Aorta (tissue), 5 donors: Measurements from ENCODE around the gene MANSC4. TPM values are rescaled to one million over a fixed set of nuclear protein-coding genes. Genes with fewer than 3 reads are reported as not detected.

Experiments
- ATAC-seq: fragments of 200-7000 bp; cut with Tn5 transposase; one replicate; pipeline ENCODE4 v1.9.1; 2022; ENCODE audit warnings: moderate library complexity; ENCODE audit not compliant: low FRiP score
- DNase-seq, 2 donors: peaks; one replicate each; pipeline ENCODE4 v3.0.0-alpha.2; 2020
- H3K27ac ChIP-seq, 2 donors: one replicate each; pipeline ENCODE4 v1.5.1; 2013; ENCODE audit warnings: low read length in 2 of 2, mild to moderate bottlenecking in 2 of 2, moderate library complexity in 2 of 2, control low read depth in 1 of 2, inconsistent platforms in 1 of 2, low read depth in 1 of 2
- H3K27me3 ChIP-seq, 2 donors: one replicate each; pipeline ENCODE4 v1.6.1; 2013; ENCODE audit warnings: control low read depth in 1 of 2, low read length in 1 of 2, mild to moderate bottlenecking in 1 of 2, moderate library complexity in 1 of 2; ENCODE audit not compliant: insufficient read depth in 2 of 2, control insufficient read depth in 1 of 2
- H3K36me3 ChIP-seq, 2 donors: one replicate each; pipeline ENCODE4 v1.6.1; 2013; ENCODE audit warnings: control low read depth in 1 of 2, low read length in 1 of 2, mild to moderate bottlenecking in 1 of 2; ENCODE audit not compliant: insufficient read depth in 2 of 2, control insufficient read depth in 1 of 2
- H3K4me1 ChIP-seq, 2 donors: one replicate each; pipeline ENCODE4 v1.6.1; 2013; ENCODE audit warnings: low read length in 2 of 2, control low read depth in 1 of 2, mild to moderate bottlenecking in 1 of 2, moderate library complexity in 1 of 2; ENCODE audit not compliant: insufficient read depth in 2 of 2, control insufficient read depth in 1 of 2
- H3K4me3 ChIP-seq, 2 donors: one replicate each; pipeline ENCODE4 v1.5.1; 2013; ENCODE audit warnings: low read length in 2 of 2, control low read depth in 1 of 2, mild to moderate bottlenecking in 1 of 2
- H3K9me3 ChIP-seq: one replicate; pipeline ENCODE4 v1.6.1; 2013; ENCODE audit warnings: mild to moderate bottlenecking, low read length; ENCODE audit not compliant: control insufficient read depth
- WGBS, 2 donors: extraction: QIAGEN DNeasy Blood & Tissue Kit; methylation state at CpG; one replicate each; pipeline ENCODE4 v1.1.7; 2013; 5-methylcytosine and 5-hydroxymethylcytosine counted together
- intact Hi-C, 2 donors: fragments of 100-400 bp; cut with DNase I; formaldehyde crosslinking; loops; one replicate each; pipeline versions ENCODE4 v1.14.2 to v1.15.0; 2022
- long read RNA-seq, 2 donors: library from polyadenylated mRNA; unstranded; transcript quantifications; one replicate each; pipeline ENCODE4 v2.0.0, GENCODE V29; 2020 to 2021
- polyA plus RNA-seq, 2 donors: library from polyadenylated mRNA; stranded (reverse); fragments of 200-250 nt; gene quantifications; one replicate each; pipeline ENCODE4 v1.2.3, GENCODE V29; 2013
- total RNA-seq, 2 donors: library from RNA; stranded (reverse); fragmentation: NEBNext Ultra II Directional; extraction: Animal tissue kit (Norgen Biotek cat#: 25700); gene quantifications; one replicate each; pipeline ENCODE4 v1.2.1, GENCODE V29; 2021
- donor health status: healthy with polysubstance abuse.
- donor health status: Bipolar disorder and iron deficiency.
- donor health status: DM: no; HTN: no; CAD: no.
- donor health status: DM: no; HTN: no; CAD: no.
- donor health status: DM: yes; HTN: yes; CAD: no.

The MANSC4 gene
- total RNA-seq = not detected
- polyA plus RNA-seq = under 1 TPM in 1 of 2 donors, not detected in 1; 0.49 TPM
- long read RNA-seq, donor 1 = 0 reads
- long read RNA-seq, donor 2 = 0 reads

DNA sequence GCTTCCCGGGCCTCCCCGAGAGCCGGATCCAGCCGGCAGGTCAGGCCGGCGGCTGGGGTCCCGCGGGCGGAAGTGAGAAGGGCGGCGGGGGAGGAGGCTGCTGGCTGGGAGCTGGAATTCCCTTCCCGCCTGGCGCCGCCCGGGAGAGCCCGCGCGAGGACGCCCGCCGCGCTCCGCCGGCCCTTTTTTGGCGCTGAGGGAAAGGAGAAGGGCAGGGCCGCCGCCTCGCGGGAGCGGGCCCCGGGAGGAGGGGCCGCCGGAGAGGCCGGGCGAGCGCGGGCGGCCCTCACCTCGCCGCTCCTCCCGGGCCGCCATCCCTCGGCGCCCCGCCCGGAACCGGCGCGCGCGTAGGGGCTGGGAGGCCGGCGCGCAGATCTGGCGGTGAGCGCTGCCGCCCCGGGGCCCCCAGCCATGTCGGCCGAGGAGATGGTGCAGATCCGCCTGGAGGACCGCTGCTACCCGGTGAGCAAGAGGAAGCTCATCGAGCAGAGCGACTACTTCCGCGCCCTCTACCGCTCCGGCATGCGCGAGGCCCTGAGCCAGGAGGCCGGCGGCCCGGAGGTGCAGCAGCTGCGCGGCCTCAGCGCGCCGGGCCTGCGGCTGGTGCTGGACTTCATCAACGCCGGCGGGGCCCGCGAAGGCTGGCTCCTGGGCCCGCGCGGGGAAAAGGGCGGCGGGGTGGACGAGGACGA lies at the start of gene MANSC4, which contains the start of gene KLHL42:
Gene MANSC4 (minus strand): TSS at position 317 of the 692 bp plus-strand sequence. CDS start 8,960 bp downstream, outside the sequence.
Gene KLHL42 (plus strand): TSS at position 314 of the 692 bp plus-strand sequence. CDS start 98 bp downstream, at position 412.
- Histone ChIP-seq H3K4me3 (peak within 1 kb of the TSS; percentile 36 to 88), H3K4me1 (peaks cover 2% of the 10 kb centered on the region in 2 donors), H3K27ac (peak within 1 kb of the TSS; percentile 98 to 100), H3K36me3 (no peaks in the 10 kb centered on the region), H3K27me3 (no peaks in the 10 kb centered on the region), H3K9me3 (no peaks in the 10 kb centered on the region)
- intact Hi-C loops = loop anchor here in 1 of 2 donors (1.0 to 5.0 kb wide), 2 partner anchors 33 to 37 kb away; no protein-coding TSS in a partner anchor
- peak; percentile 93 for ATAC-seq
- 0 to 1% methylated on average over 56 to 92 of the region's 92 CpGs for WGBS, 2 donors
- peak; percentile 87 to 94 for DNase-seq

DNA sequence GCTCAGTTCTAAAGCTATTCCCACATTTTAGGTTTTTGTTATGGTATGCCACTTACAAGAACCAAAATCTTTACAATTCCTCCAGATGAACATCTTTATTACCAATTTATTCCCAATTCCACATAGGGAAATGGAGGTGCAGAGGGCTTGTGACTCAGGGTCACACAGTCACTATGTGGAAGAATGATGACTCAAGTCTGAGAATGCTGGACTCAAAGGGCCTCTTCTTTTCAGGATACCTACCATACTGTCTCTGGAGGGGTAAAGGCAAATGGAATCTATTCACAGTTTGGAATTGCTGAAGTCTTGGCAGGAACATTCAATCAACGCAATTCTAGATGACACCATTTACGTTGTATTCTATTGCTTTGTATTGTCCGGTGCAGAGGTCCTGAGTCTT lies 48.2 kb upstream of the MANSC4 start:
- Histone ChIP-seq H3K27ac (no peak overlapping the region), H3K9me3 (no peaks in the 10 kb centered on the region), H3K4me3 (no peak overlapping the region), H3K27me3 (no peaks in the 10 kb centered on the region), H3K4me1 (no peaks in the 10 kb centered on the region), H3K36me3 (no peaks in the 10 kb centered on the region)
- no peak for ATAC-seq
- intact Hi-C loops = loop anchor here (10.0 kb wide), 1 partner anchor 117 kb away; no protein-coding TSS in a partner anchor
- WGBS, 2 donors = 95 to 97% methylated on average over 3 of the region's 3 CpGs
- DNase-seq = no peak

DNA sequence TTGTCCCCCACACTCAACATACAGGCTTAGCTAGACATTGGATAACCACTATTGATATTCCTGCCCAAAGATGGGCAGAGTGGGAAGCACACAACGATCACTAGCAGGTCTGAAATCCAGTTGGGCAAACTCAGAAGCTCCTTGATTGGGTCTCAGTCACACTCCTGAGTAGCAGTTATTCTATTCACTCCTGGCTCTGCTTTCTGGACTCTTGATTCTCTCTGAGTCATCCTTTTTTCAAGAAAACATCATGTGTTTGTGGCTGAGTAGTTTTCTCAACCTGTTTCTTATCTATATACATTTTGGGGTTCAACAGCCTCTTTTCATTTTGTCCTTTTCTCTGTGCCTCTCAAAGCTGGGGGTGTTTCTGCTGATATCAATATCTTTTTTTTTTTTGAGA lies 46.0 kb upstream of the MANSC4 start:
- H3K36me3 ChIP-seq = no peaks in the 10 kb centered on the region
- H3K4me3 ChIP-seq = no peak overlapping the region
- H3K9me3 ChIP-seq = no peaks in the 10 kb centered on the region
- intact Hi-C loops = loop anchor here (10.0 kb wide), 1 partner anchor 119 kb away; no protein-coding TSS in a partner anchor
- H3K4me1 ChIP-seq = no peaks in the 10 kb centered on the region
- H3K27ac ChIP-seq = no peak overlapping the region
- ATAC-seq = no peak
- no peak for DNase-seq
- H3K27me3 ChIP-seq = no peaks in the 10 kb centered on the region
- 86 to 92% methylated on average over 1 of the region's 1 CpG for WGBS, 2 donors

DNA sequence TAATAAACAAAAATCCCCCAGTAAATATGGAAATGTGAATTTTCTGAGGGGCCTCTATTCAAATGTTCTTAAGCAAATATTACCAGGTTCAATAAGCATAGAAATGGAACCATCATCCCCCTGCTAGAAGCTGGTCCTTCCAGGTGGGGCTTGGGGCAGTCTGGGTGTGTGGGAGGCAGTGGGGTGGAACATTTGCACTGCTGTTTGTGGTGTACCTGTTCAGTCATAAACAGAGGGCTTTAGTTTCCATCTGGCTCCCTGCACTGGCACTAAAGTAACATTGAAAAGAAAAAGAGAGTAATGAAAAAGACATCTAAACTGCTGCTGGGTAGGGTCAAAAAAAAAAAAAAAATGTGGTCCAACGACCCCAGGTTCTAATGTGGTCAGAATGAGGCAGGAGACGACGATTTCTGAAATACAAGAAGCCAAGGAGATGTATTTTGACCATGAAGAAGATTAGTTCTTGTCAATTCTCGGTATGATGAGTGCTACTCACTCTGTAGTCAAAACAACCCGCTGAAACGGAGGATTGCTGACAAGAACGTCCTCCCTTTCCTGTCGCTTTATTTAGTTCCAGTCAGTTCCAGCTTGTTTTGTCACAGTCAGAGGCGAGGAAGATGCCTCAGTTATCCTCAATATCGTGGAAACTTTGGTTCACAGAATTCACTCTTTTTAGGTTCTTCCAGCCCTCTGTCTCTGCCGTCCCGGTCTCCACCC lies 44.2 kb upstream of the MANSC4 start:
- H3K27ac ChIP-seq = no peak overlapping the region
- H3K9me3 ChIP-seq = no peaks in the 10 kb centered on the region
- intact Hi-C loops = loop anchor here (10.0 kb wide), 1 partner anchor 121 kb away; no protein-coding TSS in a partner anchor
- 72 to 75% methylated on average over 12 of the region's 12 CpGs for WGBS, 2 donors
- H3K4me3 ChIP-seq = no peak overlapping the region
- DNase-seq = no peak
- no peaks in the 10 kb centered on the region for H3K27me3 ChIP-seq
- no peaks in the 10 kb centered on the region for H3K4me1 ChIP-seq
- H3K36me3 ChIP-seq = no peaks in the 10 kb centered on the region
- no peak for ATAC-seq

DNA sequence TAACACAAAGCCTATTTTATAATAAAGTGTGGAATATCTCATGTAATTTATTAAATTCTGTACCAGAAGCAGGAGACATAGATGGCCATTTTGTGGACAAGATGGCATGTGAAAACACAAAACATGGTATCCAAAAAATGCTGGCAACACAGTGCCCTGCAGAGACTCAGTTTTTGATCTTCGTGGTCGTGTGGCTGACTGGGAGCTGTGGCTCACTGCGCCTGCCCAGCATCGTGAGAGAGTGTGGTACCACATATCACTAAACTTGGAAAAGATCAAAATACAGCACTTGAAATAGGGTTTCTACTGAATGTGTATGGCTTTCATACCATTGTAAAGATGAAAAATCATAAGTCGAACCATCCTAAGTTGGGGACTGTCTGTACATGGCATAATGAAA lies 43.0 kb upstream of the MANSC4 start:
- ATAC-seq (no peak), DNase-seq (no peak)
- Histone ChIP-seq H3K4me1 (no peaks in the 10 kb centered on the region), H3K4me3 (no peak overlapping the region), H3K27ac (no peak overlapping the region), H3K36me3 (no peaks in the 10 kb centered on the region), H3K9me3 (no peaks in the 10 kb centered on the region), H3K27me3 (no peaks in the 10 kb centered on the region)
- WGBS, 2 donors = 89 to 93% methylated on average over 5 of the region's 5 CpGs
- intact Hi-C loops = loop anchor here (2.0 to 10.0 kb wide), 2 partner anchors 90 to 122 kb away; no protein-coding TSS in a partner anchor

DNA sequence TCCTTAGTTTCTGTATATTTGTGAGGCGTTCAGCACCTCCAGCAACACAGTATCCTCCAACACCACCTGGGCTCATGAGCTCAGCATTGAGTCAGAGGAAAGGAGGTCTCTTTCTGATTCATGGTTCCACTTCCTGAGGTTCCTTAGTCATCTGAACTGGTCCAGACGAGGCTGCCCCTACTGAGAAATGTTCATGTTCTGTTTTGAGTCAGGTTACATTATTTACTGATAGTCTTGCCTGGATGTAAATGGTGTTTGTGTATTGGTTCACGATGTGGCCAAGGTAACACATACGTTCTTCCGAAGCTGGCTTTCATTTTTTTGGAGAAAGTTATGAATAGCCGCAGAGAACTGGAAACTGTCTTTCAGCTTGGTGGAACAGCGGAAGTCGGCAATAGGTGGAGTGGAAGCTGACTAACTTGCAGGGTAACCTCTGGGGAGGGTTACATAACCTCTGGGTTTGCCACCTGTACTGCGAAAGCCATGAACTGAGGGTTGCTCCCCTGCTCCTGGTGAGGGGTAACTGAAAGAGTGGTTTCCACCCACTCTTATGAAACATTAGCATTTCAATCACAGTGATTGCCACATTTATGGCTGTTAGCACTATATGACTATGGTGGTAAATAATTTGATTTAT lies 42.2 kb upstream of the MANSC4 start:
- intact Hi-C loops = loop anchor here (2.0 to 10.0 kb wide), 2 partner anchors 89 to 123 kb away; no protein-coding TSS in a partner anchor

DNA sequence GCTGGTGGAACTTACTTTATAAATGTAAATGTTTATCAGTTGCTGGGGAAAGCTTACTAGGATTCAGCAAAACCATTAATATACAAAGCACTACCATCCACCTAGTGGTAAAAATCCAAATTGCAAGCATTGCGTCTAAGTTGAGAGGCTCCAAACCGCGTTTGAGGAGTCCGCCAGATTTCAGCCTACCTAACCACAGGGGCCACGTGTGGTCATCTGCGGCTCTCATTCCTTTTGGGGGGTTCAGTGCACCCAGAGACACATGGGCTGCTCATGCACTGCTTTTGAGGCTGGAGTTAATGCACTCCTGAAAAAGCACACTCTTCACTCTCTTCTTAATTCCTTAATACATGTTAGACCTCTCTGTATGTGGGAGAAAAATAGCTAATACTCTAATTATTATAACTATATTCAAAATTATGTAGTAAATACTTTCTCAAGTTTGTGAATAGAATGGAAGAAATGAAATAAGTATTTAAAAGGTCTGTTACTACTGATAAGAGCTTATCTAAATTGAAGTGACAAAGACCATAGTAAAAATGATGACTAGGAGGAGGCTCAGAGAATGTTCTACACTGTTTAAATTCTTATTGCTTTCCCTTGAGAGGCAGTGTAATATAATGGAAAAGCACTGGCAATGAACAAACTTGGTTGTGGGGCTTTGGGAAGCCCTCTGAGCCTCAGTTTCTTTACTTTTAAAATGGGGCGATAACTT lies 41.4 kb upstream of the MANSC4 start:
- DNase-seq = no peak
- WGBS, 2 donors = 14% methylated on average over 7 of the region's 7 CpGs
- Histone ChIP-seq H3K9me3 (no peaks in the 10 kb centered on the region), H3K27me3 (no peaks in the 10 kb centered on the region), H3K4me3 (no peak overlapping the region), H3K27ac (no peak overlapping the region), H3K4me1 (no peaks in the 10 kb centered on the region), H3K36me3 (no peaks in the 10 kb centered on the region)
- peak; percentile 79 for ATAC-seq
- intact Hi-C loops = loop anchor here (2.0 to 10.0 kb wide), 2 partner anchors 89 to 123 kb away; no protein-coding TSS in a partner anchor

More for the DNA sequence above, 42.2 kb upstream of the MANSC4 start:
- Histone ChIP-seq H3K4me1 (no peaks in the 10 kb centered on the region), H3K27ac (no peak overlapping the region), H3K36me3 (no peaks in the 10 kb centered on the region), H3K27me3 (no peaks in the 10 kb centered on the region), H3K4me3 (no peak overlapping the region), H3K9me3 (no peaks in the 10 kb centered on the region)
- DNase-seq = no peak
- 83 to 85% methylated on average over 9 of the region's 9 CpGs for WGBS, 2 donors
- ATAC-seq = no peak

DNA sequence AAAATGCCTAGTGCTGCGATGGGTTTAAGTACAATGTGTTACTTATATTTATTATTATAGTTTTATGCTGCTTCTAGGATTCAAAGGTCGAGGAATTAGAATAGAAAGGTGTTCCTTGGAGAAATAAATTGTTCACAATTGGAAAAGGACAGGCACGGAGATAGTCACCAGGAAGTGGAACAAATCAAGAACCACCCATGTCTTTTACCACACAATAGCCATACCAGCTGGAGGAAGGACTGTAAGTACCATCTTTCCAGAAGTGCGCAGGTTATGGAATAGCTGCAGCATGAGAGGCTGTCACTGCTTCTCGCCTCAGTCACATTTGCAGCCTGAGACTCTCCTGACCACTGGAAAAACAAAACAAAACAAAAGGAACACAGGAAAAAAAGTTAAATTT lies 40.5 kb upstream of the MANSC4 start:
- H3K9me3 ChIP-seq = no peaks in the 10 kb centered on the region
- no peak overlapping the region for H3K27ac ChIP-seq
- ATAC-seq = no peak
- intact Hi-C loops = loop anchor here (2.0 to 10.0 kb wide), 2 partner anchors 88 to 124 kb away; no protein-coding TSS in a partner anchor
- no peak overlapping the region for H3K4me3 ChIP-seq
- no peaks in the 10 kb centered on the region for H3K27me3 ChIP-seq
- H3K36me3 ChIP-seq = no peaks in the 10 kb centered on the region
- H3K4me1 ChIP-seq = no peaks in the 10 kb centered on the region
- WGBS, 2 donors = 71% methylated on average over 5 of the region's 5 CpGs
- DNase-seq = no peak
